HG03457 (cell line): ENCODE measurements around the gene PTGER4.
"Not testable (repeated sequence)": the region's sequence is repeated elsewhere in the genome, so short reads cannot be mapped to it uniquely, and the experiment has no call there.

Source experiments
- ATAC-seq: cut with Tn5 transposase; IDR thresholded peaks from one replicate; pipeline ENCODE4 v1.9.1; 2021; ENCODE audit warnings: moderate number of reproducible peaks; ENCODE audit not compliant: unreplicated experiment

Gene PTGER4

GRCh38 chr5:40688996-40689395 is 9.3 kb downstream of the PTGER4 start:
- no peak for ATAC-seq

- ATAC-seq = peak; percentile 56
These were observed 9.7 kb downstream of the PTGER4 start for GRCh38 chr5:40689438-40689837.

GRCh38 chr5:40690267-40690666 is 10.6 kb downstream of the PTGER4 start:
- ATAC-seq = no peak

GRCh38 chr5:40691894-40692293 is 12.2 kb downstream of the PTGER4 start:
- ATAC-seq = no peak

- no peak for ATAC-seq
These were observed 14.7 kb downstream of the PTGER4 start for GRCh38 chr5:40694433-40694832.

GRCh38 chr5:40700116-40700782 is 20.5 kb downstream of the PTGER4 start:
- ATAC-seq = no peak

GRCh38 chr5:40702027-40702426 is 22.3 kb downstream of the PTGER4 start:
- not testable (repeated sequence) for ATAC-seq

- not testable (repeated sequence) for ATAC-seq
These were observed 25.8 kb downstream of the PTGER4 start for GRCh38 chr5:40705484-40705883.

- not testable (repeated sequence) for ATAC-seq
These were observed 30.9 kb downstream of the PTGER4 start for GRCh38 chr5:40710575-40710974.

GRCh38 chr5:40714001-40714400 is 34.3 kb downstream of the PTGER4 start:
- no peak for ATAC-seq

GRCh38 chr5:40716000-40716399 is 36.3 kb downstream of the PTGER4 start:
- no peak for ATAC-seq

GRCh38 chr5:40716590-40716989 is 36.9 kb downstream of the PTGER4 start:
- no peak for ATAC-seq

- ATAC-seq = no peak
These were observed 37.6 kb downstream of the PTGER4 start for GRCh38 chr5:40717281-40717680.

- no peak for ATAC-seq
These were observed 40.4 kb downstream of the PTGER4 start for GRCh38 chr5:40720069-40720468.

GRCh38 chr5:40722497-40722911 is 42.8 kb downstream of the PTGER4 start:
- ATAC-seq = not testable (repeated sequence)

- ATAC-seq = no peak
These were observed 53.7 kb downstream of the PTGER4 start for GRCh38 chr5:40733434-40733833.

- ATAC-seq = no peak
These were observed 54.3 kb downstream of the PTGER4 start for GRCh38 chr5:40733879-40734563.

GRCh38 chr5:40734986-40735385 is 55.3 kb downstream of the PTGER4 start:
- ATAC-seq = no peak

- no peak for ATAC-seq
These were observed 55.9 kb downstream of the PTGER4 start for GRCh38 chr5:40735609-40736008.

- no peak for ATAC-seq
These were observed 56.6 kb downstream of the PTGER4 start for GRCh38 chr5:40736103-40736875.

GRCh38 chr5:40738502-40738901 is 58.8 kb downstream of the PTGER4 start:
- no peak for ATAC-seq
